Ecto neural progenitor cell (in vitro differentiated cells): ENCODE results near the gene KRTAP29-1.
"Not testable (repeated sequence)": the region's sequence is repeated elsewhere in the genome, so short reads cannot be mapped to it uniquely, and the experiment has no call there.

Source experiments
- DNase-seq: peaks from one replicate; pipeline ENCODE4 v3.0.0-alpha.2; 2018; ENCODE audit warnings: low spot score

Gene KRTAP29-1, protein sequence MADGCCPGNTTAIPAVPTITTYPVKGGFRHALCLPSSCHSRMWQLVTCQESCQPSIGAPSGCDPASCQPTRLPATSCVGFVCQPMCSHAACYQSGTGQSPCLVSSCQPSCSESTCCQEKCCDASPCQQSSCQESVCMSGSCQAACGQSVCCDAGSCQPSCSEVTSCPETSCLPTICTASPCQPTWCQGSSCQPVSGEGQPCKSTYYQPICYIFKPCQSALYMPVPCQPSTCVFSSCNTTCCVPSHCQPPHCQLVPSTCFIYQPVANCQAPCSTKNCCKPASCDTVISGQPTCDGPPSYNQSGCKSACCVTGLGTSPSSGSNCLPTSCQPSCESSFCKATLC

DNA sequence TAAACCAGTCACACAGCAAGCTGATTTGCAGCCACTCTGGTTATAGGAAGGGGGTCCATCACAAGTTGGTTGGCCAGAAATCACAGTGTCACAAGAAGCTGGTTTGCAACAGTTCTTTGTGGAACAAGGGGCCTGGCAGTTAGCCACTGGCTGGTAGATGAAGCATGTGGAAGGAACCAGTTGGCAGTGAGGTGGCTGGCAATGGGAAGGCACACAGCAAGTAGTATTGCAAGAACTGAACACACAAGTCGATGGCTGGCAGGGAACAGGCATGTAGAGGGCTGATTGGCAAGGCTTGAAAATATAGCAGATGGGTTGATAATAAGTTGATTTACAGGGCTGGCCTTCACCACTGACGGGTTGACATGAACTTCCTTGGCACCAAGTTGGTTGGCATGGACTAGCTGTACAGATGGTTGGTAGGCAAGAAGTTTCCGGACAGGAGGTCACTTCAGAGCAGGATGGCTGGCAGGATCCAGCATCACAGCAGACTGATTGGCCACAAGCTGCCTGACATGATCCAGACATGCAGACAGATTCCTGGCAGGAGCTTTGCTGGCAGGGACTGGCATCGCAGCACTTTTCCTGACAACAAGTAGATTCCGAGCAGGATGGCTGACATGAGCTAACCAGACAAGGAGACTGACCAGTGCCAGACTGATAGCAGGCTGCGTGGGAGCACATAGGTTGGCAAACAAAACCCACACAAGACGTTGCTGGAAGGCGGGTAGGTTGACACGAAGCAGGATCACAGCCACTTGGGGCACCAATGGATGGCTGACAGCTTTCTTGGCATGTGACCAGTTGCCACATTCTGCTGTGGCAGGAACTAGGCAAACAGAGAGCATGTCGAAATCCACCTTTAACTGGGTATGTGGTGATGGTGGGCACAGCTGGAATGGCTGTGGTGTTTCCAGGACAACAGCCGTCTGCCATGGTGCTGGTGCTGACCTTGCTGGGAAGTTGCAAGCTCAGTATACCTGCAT lies at the start of gene KRTAP29-1:
KRTAP29-1 (minus strand) TSS at position 936 of the 986 bp plus-strand sequence; CDS start at position 936, 0 bp downstream.
- DNase-seq = no peak

DNA sequence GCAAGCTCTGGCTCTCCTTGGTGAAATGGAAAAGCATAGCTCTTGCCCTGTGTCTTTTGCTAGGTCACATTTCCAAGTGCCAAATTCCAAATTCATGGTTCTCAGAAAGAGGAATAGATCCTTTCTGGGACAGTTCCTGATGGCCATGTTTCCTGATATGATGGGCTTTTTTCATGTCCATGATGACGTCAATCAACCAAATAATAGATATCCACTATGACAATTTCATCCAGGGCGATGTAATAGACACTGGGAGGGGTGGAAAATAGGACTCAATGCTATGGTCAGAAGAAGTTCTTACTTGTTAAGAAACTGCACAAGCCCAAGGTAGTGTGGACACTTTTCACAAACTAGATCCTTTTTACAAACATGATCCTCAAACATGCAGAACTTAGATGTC lies 48.5 kb upstream of the KRTAP29-1 start:
- no peak for DNase-seq

GRCh38 chr17:41350381-41350878 lies 47.8 kb upstream of the KRTAP29-1 start, which contains the start of gene KRT33A:
Gene KRT33A, minus strand, starts transcription at chr17:41350828. Its CDS starts 61 bp downstream, at chr17:41350767.
- DNase-seq = not testable (repeated sequence)

DNA sequence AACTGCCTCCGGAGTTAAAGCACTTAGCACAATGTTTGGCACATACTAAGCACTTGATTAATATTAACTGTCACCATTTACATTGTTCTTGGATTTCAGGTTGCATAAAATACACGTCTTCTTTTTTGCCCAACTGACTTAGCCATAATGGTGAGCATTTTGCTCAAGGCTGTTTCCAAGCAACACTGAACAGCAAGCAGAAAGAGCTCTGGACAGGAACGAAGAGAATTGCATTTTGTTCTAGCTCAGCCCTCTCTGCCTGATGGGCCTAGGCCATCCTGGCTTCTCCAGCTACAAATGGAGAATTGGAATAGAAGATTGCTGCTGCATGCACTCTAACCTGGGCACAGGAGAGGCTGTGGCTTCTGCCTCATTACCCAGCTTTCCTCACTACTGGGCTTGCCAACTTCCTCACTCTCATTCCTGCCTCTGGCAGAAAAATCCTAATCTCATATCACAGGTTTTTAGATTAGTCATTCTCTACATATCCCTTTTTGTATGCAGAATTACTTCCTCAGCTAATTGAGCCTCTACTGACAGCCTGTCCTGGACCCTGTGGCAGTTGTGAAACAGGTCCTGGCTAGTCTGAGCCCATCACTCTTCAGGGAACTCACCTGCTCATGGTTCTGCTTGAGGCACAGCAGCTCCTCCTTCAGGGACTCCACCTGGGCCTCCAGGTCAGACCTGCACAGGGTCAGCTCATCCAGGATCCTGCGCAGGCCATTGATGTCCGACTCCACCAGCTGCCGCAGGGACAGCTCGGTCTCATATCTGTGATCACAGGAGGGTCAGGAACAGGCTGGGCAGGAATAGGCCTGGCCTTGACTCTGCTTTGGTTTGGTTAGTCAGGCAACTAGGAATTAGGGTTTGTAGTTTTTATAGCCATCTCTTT lies 45.5 kb upstream of the KRTAP29-1 start:
- no peak for DNase-seq

DNA sequence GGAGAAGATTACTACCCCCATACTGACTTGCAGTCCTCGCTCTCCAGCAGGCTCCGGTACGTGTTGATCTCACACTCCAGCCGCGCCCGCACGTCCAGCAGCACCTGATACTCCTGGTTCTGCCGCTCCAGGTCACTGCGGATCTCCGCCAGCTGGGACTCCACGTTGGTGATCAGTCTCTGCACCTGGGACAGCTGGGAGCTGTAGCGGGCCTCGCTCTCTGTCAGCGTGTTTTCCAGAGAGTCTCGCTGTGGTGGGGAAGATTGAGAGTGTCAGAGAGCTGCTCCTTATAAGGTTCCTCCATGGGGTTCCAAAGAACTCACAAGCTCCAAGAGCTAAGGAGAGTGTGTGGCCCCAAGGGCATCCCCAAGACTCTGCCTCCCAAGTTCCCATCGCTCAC lies 43.8 kb upstream of the KRTAP29-1 start:
- DNase-seq = not testable (repeated sequence)

GRCh38 chr17:41345992-41346391 lies 43.3 kb upstream of the KRTAP29-1 start:
- DNase-seq = no peak

DNA sequence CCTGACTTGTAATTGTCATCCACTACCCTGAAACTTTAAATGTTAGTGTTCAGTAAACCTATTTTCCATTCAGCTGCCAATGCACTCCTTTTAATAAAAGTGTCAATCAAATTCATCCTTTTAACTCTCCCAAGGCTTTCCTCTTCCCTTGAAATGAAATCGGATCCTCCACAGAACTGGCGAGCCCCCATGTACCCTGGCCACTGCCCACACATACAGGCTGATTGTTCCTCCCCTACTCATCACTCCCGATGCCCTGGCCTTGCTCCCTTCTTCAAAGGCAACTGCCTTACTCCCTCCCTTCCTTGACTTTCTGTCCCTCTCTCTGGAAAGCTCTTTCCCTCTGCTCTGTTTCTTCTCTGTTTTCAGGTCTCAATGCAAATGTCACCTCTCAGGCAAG lies 40.4 kb upstream of the KRTAP29-1 start:
- no peak for DNase-seq

- no peak for DNase-seq
Observed at GRCh38 chr17:41340934-41341861, 38.5 kb upstream of the KRTAP29-1 start.

- no peak for DNase-seq
Observed at GRCh38 chr17:41340494-41340893, 37.8 kb upstream of the KRTAP29-1 start.

GRCh38 chr17:41339571-41340172 lies 37.0 kb upstream of the KRTAP29-1 start:
- no peak for DNase-seq

DNA sequence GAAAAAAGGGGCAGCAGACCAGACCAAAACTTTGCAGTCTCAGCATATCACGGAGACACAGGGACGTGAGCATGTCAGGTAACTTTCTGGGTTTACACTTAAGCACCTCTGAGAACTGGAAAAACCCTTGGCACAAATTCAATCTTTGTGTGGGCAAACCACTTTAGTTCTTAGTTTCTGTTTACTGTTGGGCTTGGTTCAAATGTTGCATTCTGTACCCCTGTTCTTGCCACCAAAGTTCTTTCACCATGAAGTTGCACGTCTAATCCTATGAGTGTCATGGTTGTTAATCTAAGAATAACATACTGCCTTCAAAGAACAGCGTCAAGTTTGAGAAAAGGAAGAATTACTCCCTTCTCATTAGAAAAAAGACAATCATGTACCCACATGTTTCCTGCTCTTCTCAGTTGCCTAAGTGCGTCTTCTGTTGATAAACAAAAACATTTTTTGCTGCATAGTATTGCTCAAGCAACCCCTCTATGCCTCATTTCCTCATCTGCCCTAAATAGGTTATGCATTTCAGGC lies 36.4 kb upstream of the KRTAP29-1 start:
- DNase-seq = no peak

DNA sequence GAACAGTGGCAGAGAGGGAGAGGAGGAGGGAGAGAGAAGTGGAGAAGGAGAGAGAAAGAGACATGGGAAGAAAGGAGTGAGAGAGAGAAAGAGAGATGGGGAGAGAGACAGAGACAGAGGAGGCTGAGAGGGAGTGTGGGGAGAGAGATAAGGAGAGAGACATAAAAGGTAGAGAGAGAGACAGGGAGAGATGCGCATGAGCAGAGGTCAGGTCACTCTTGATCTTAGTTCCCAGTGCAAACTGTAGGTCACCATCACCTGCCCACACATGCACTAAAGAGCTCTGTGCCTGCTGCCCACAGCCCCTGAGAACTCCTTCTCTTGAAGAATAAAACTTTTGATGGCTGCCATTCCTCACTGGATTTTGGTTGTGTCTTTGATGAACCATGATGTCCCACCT lies 33.1 kb upstream of the KRTAP29-1 start:
- DNase-seq = no peak

DNA sequence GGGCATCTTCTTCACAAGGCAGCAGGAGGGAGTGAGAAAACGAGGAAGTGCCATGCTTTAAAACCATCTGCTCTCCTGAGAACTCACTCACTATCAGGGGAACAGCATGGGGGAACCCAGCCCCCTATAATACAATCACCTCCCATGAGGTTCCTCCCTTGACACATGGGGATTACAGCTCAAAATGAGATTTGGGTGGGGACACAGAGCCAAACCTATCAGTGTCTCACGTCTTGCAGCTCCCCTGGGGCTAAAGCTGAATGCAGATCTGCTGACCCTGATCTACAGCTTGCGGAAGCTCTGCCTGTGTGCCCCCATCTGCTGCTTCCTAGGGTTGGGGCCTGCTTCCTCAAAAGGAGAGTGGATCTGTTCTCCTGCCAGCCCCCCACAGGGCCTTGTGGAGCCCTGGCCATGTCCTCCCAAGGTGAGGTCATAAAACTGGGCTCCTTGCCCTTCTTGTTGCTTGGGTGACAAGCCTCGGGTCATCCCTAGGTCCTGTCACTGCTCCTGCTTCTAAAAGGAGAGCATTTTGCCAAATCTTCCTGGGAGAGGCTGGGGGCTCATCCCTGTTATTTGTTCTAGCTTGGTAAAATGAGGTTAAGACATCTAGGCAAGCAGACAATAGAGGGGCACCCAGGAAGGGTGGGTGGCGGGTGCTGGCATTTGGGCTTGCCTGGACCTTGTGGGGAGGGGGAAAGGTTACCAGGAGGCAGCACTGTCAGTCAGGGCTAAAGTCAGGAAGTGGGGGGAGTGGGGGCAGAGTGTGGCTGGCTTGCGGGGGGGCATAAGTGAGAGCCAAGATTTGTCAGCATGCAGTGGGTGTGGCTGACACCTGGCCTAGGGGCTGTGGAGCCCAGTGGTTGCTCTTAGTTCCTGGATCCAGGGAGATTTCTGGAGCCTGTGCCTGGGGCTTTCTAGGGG lies 32.0 kb upstream of the KRTAP29-1 start:
- no peak for DNase-seq

- DNase-seq = no peak
Observed at GRCh38 chr17:41333836-41334235, 31.2 kb upstream of the KRTAP29-1 start.

- DNase-seq = no peak
Observed at GRCh38 chr17:41333098-41333497, 30.4 kb upstream of the KRTAP29-1 start.

DNA sequence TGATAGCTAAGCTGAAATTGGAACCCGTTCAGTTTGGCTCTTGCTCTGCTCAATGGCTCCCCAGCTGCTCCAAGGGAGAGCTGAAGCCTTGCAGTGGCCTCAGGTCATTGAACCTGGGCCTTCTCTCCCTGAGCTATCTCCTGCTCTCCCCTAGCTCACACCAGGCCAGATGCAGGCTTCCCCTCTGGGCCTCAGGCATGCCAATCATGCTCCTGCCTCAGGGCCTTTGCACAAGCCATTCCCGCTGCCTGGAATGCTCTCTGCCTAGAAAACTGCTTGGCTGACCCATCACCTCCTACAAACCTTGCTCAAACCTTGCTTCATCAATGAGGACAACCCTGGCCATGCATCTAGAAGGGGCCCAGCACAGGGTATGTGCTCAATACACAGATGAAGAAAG lies 29.6 kb upstream of the KRTAP29-1 start:
- DNase-seq = no peak

DNA sequence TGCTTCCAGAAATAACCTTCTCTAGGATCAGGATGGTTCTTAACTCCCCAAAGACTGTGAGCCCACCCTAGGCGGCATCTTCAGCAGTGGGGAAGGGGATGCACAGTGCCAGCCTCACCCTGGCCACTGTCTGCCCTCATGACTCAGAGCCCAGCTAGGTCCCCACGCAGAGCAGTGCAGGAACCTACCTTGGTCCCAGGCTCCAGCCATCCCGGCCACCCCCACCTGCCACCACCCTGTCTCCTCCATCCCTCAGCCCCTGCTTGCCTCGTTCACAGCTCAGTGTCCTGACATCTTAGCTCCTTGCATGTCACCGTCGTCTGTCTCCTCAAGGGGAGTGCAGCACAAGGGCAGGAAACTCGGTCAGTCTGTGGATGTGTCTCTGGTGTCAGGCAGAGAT lies 29.0 kb upstream of the KRTAP29-1 start:
- DNase-seq = no peak

DNA sequence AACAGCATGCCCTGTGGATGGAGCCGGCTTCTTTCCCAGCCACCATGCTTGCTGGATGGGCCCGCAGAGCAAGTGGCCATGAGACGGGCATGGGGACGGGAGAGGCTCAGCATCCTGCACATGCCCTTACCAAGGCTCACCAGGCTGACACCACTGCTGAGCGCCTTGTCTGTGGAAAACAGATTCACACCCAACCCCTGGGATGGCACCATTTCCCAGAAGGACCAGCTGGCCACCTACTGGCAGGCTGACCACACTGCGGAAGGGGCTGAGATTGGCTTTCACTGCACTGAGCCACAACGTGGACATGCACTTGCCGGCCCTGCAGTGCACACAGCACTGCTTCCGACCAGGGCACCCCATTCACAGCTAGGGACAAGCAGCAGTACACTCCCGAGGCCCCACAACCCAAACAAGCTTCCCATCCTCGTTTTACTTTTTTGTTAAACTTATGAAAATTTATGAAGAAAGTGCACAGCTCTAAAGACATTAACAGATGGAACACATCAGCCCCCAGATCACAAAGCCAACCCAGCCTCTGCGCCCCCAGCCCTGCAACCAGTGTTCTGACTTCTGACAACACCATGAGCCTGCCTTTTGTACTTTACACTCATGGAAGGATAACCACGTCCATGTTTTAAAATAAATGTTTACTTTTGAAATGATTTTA lies 26.8 kb upstream of the KRTAP29-1 start:
- DNase-seq = peak; percentile 83
